Astrocyte (in vitro differentiated cells and primary cell): ENCODE results near the gene USP17L24. TPM values are rescaled to one million over a fixed set of nuclear protein-coding genes. Genes with fewer than 3 reads are reported as not detected.

ENCODE experiments used
- total RNA-seq: library from RNA; stranded (reverse); gene quantifications from 2 replicates; pipeline ENCODE4 v1.2.1, GENCODE V29; 2021

The USP17L24 gene
- total RNA-seq, 1 donor from 2014 or later: not detected

Other genes with a start within 250 kb of the USP17L24 start
- not detected in 2 replicates for gene FAM90A26, start 154.8 kb upstream of the USP17L24 start, total RNA-seq
- not detected in 2 replicates for gene USP17L10, start 114.5 kb upstream of the USP17L24 start, total RNA-seq
- gene USP17L11, start 109.8 kb upstream of the USP17L24 start, total RNA-seq: not detected in 2 replicates
- gene USP17L12, start 105.0 kb upstream of the USP17L24 start, total RNA-seq: not detected in 2 replicates
- gene USP17L13, start 100.3 kb upstream of the USP17L24 start, total RNA-seq: not detected in 2 replicates
- gene USP17L15, start 90.8 kb upstream of the USP17L24 start, total RNA-seq: not detected in 2 replicates
- not detected in 2 replicates for gene USP17L17, start 81.3 kb upstream of the USP17L24 start, total RNA-seq
- not detected in 2 replicates for gene USP17L18, start 76.5 kb upstream of the USP17L24 start, total RNA-seq
- not detected in 2 replicates for gene USP17L19, start 71.8 kb upstream of the USP17L24 start, total RNA-seq
- not detected in 2 replicates for gene USP17L20, start 67.0 kb upstream of the USP17L24 start, total RNA-seq
- gene USP17L21, start 62.3 kb upstream of the USP17L24 start, total RNA-seq: not detected in 2 replicates
- gene USP17L22, start 57.5 kb upstream of the USP17L24 start, total RNA-seq: not detected in 2 replicates
- not detected in 2 replicates for gene USP17L25, start 4.7 kb downstream of the USP17L24 start, total RNA-seq
- not detected in 2 replicates for gene USP17L26, start 9.5 kb downstream of the USP17L24 start, total RNA-seq
- gene USP17L5, start 14.2 kb downstream of the USP17L24 start, total RNA-seq: not detected in 2 replicates
- not detected in 2 replicates for gene USP17L27, start 19.0 kb downstream of the USP17L24 start, total RNA-seq
- gene USP17L28, start 23.7 kb downstream of the USP17L24 start, total RNA-seq: not detected in 2 replicates
- not detected in 2 replicates for gene USP17L29, start 28.5 kb downstream of the USP17L24 start, total RNA-seq
- gene USP17L30, start 38.0 kb downstream of the USP17L24 start, total RNA-seq: not detected in 2 replicates
- not detected in 2 replicates for gene DEFB131A, start 119.2 kb downstream of the USP17L24 start, total RNA-seq